ENCODE measurements around the gene MSH4.
"Not testable (repeated sequence)": the region's sequence is repeated elsewhere in the genome, so short reads cannot be mapped to it uniquely, and the experiment has no call there.

- not testable (repeated sequence) for TF ChIP-seq TAF1 (IDR thresholded peaks at IDR 0.05; ENCODE audit: low read depth, low read length); SPI1 (IDR thresholded peaks at IDR 0.05; ENCODE audit: low read depth, low read length); POLR2A (IDR thresholded peaks at IDR 0.05; ENCODE audit: low read depth, low read length); PAX5 (IDR thresholded peaks at IDR 0.05; ENCODE audit: insufficient read depth, low read length, severe bottlenecking)
Measured at GRCh38 chr1:75780183-75780582, 16.5 kb upstream of the MSH4 start.
